ENCODE results near the gene ERP27.

Gene ERP27

GRCh38 chr12:14959463-14959862 is 21.1 kb upstream of the ERP27 start:
- DNase-seq: no peak

GRCh38 chr12:14959126-14959440 is 20.7 kb upstream of the ERP27 start:
- no peak for DNase-seq

- DNase-seq: no peak
Measured at GRCh38 chr12:14958361-14959125, 20.2 kb upstream of the ERP27 start.

GRCh38 chr12:14957551-14958168 is 19.3 kb upstream of the ERP27 start:
- DNase-seq: no peak

GRCh38 chr12:14956905-14957304 is 18.6 kb upstream of the ERP27 start:
- DNase-seq: no peak

- no peak for DNase-seq
Measured at GRCh38 chr12:14956024-14956891, 17.9 kb upstream of the ERP27 start.

GRCh38 chr12:14954269-14954668 is 15.9 kb upstream of the ERP27 start:
- DNase-seq: peak; percentile 55

- no peak for DNase-seq
Measured at GRCh38 chr12:14953752-14954151, 15.4 kb upstream of the ERP27 start.

- DNase-seq: peak; percentile 90
Measured at GRCh38 chr12:14952299-14952921, 14.1 kb upstream of the ERP27 start.

- DNase-seq: no peak
Measured at GRCh38 chr12:14951851-14952250, 13.5 kb upstream of the ERP27 start.

- no peak for DNase-seq
Measured at GRCh38 chr12:14950982-14951746, 12.8 kb upstream of the ERP27 start.

GRCh38 chr12:14950421-14950820 is 12.1 kb upstream of the ERP27 start:
- no peak for DNase-seq

- DNase-seq: no peak
Measured at GRCh38 chr12:14949631-14950030, 11.3 kb upstream of the ERP27 start.

GRCh38 chr12:14948672-14949071 is 10.3 kb upstream of the ERP27 start:
- DNase-seq: peak; percentile 90

GRCh38 chr12:14946861-14947260 is 8.5 kb upstream of the ERP27 start:
- DNase-seq: no peak

- DNase-seq: no peak
Measured at GRCh38 chr12:14946162-14946561, 7.8 kb upstream of the ERP27 start.

- no peak for DNase-seq
Measured at GRCh38 chr12:14942196-14942931, 4.0 kb upstream of the ERP27 start.

- no peak for DNase-seq
Measured at GRCh38 chr12:14941369-14941768, 3.0 kb upstream of the ERP27 start.

GRCh38 chr12:14937689-14938088 is 648 bp downstream of the ERP27 start:
- no peak for DNase-seq

GRCh38 chr12:14937014-14937413 is 1.3 kb downstream of the ERP27 start:
- no peak for DNase-seq

- DNase-seq: no peak
Measured at GRCh38 chr12:14936224-14936861, 2.0 kb downstream of the ERP27 start.

Measured in CD4-positive, alpha-beta T cell treated with Interleukin-21 for 1 hour (primary cell).